GM18498 (cell line): ENCODE measurements around the gene STK16.

Experiments
- ATAC-seq: cut with Tn5 transposase; IDR thresholded peaks from one replicate; pipeline ENCODE4 v1.9.1; 2021; ENCODE audit warnings: mild to moderate bottlenecking, moderate library complexity; ENCODE audit not compliant: unreplicated experiment

STK16 gene

GRCh38 chr2:219213486-219214071, 31.7 kb upstream of the STK16 start:
- no peak for ATAC-seq

GRCh38 chr2:219214141-219214540, 31.1 kb upstream of the STK16 start:
- no peak for ATAC-seq

GRCh38 chr2:219214786-219215185, 30.5 kb upstream of the STK16 start:
- ATAC-seq: no peak

- ATAC-seq: no peak
Observed at GRCh38 chr2:219215871-219216534, 29.3 kb upstream of the STK16 start.

- ATAC-seq: no peak
Observed at GRCh38 chr2:219216535-219216915, 28.8 kb upstream of the STK16 start.

GRCh38 chr2:219218217-219218731, 27.0 kb upstream of the STK16 start:
- peak; percentile 27 for ATAC-seq

GRCh38 chr2:219218732-219219701, 26.3 kb upstream of the STK16 start, which contains the start of gene ABCB6:
Gene ABCB6, minus strand, starts transcription at chr2:219218958. Its CDS starts 285 bp downstream, at chr2:219218673.
- ATAC-seq: peak; percentile 84

GRCh38 chr2:219219784-219220532, 25.3 kb upstream of the STK16 start:
- ATAC-seq: no peak

- no peak for ATAC-seq
Observed at GRCh38 chr2:219220652-219221402, 24.5 kb upstream of the STK16 start.

- no peak for ATAC-seq
Observed at GRCh38 chr2:219221957-219222518, 23.2 kb upstream of the STK16 start.

GRCh38 chr2:219223831-219224610, 21.3 kb upstream of the STK16 start:
- no peak for ATAC-seq

GRCh38 chr2:219225350-219225749, 19.9 kb upstream of the STK16 start:
- ATAC-seq: no peak

GRCh38 chr2:219228041-219228910, 17.0 kb upstream of the STK16 start:
- ATAC-seq: no peak

- no peak for ATAC-seq
Observed at GRCh38 chr2:219228911-219229304, 16.4 kb upstream of the STK16 start.

GRCh38 chr2:219229305-219230058, 15.8 kb upstream of the STK16 start, which contains the start of the genes ANKZF1 and ATG9A:
Gene ANKZF1, plus strand, starts transcription at chr2:219229806. Its CDS starts 452 bp downstream, at chr2:219230258.
Gene ATG9A, minus strand, starts transcription at chr2:219229636. Its CDS starts 1,612 bp downstream, at chr2:219228024.
- ATAC-seq: peak; percentile 96

- ATAC-seq: no peak
Observed at GRCh38 chr2:219230059-219230540, 15.2 kb upstream of the STK16 start.

GRCh38 chr2:219234331-219234730, 10.9 kb upstream of the STK16 start:
- ATAC-seq: no peak
